K562 (cell line): ENCODE measurements around the gene UROD. TPM values are rescaled to one million over a fixed set of nuclear protein-coding genes. Genes with fewer than 3 reads are reported as not detected.

ENCODE experiments used
- AFF1 ChIP-seq, 2 experiments: fragments of 450-650 bp; IDR thresholded peaks; 2 replicates each; pipeline ENCODE4 v1.6.1; 2018; ENCODE audit warnings: mild to moderate bottlenecking in 2 of 2, low read depth in 1 of 2; ENCODE audit not compliant: partially characterized antibody in 2 of 2
- BCOR ChIP-seq: fragments of 450-650 bp; IDR thresholded peaks from 2 replicates; pipeline ENCODE4 v1.6.1; 2016
- CREB1 ChIP-seq, 2 experiments: sonication (generic) in 1 of 2; formaldehyde crosslinking in 1 of 2; IDR thresholded peaks; 2 replicates each; pipeline versions ENCODE4 v1.6.1 to v1.8.0; 2012 to 2022; ENCODE audit warnings: inconsistent platforms in 1 of 2, mild to moderate bottlenecking in 1 of 2, missing genetic modification reagents in 1 of 2, moderate library complexity in 1 of 2
- DPF2 ChIP-seq: fragments of 450-650 bp; IDR thresholded peaks from 2 replicates; pipeline ENCODE4 v1.6.1; 2016
- E2F6 ChIP-seq, 2 experiments: IDR thresholded peaks; 2 replicates each; pipeline ENCODE4 v1.6.1; 2011; ENCODE audit warnings: borderline replicate concordance in 1 of 2, control low read depth in 1 of 2, low read depth in 1 of 2, low read length in 1 of 2, mild to moderate bottlenecking in 1 of 2, mixed read lengths in 1 of 2, moderate library complexity in 1 of 2; ENCODE audit not compliant: insufficient read depth in 1 of 2, insufficient read length in 1 of 2, poor library complexity in 1 of 2, severe bottlenecking in 1 of 2; ENCODE audit errors: extremely low read depth in 1 of 2
- ELF4 ChIP-seq: fragments of 450-650 bp; formaldehyde crosslinking; IDR thresholded peaks from 2 replicates; pipeline ENCODE4 v1.4.0; 2022; ENCODE audit warnings: missing genetic modification characterization
- ETV5 ChIP-seq: sonication (generic); formaldehyde crosslinking; IDR thresholded peaks from 2 replicates; pipeline ENCODE4 v1.4.0; 2020; ENCODE audit warnings: low read depth, mild to moderate bottlenecking, missing genetic modification reagents
- KAT7 ChIP-seq: sonication (generic); formaldehyde crosslinking; IDR thresholded peaks from 2 replicates; pipeline ENCODE4 v1.8.0; 2022; ENCODE audit warnings: missing genetic modification reagents, mild to moderate bottlenecking, borderline replicate concordance
- MAFK ChIP-seq: IDR thresholded peaks from 2 replicates; pipeline ENCODE4 v1.6.1; 2011; ENCODE audit warnings: low read length, improper control_type of control experiment
- MBD2 ChIP-seq: sonication (generic); IDR thresholded peaks from 2 replicates; pipeline ENCODE4 v1.6.1; 2016; ENCODE audit warnings: low read depth, borderline replicate concordance
- NFIC ChIP-seq: fragments of 450-650 bp; IDR thresholded peaks from 2 replicates; pipeline ENCODE4 v1.6.1; 2017; ENCODE audit warnings: mild to moderate bottlenecking, inconsistent platforms
- RBM34 ChIP-seq: fragments of 200-400 bp; formaldehyde crosslinking; IDR thresholded peaks from 2 replicates; pipeline ENCODE4 v1.6.1; 2018; ENCODE audit warnings: low read length, borderline replicate concordance; ENCODE audit not compliant: insufficient read depth
- SAFB ChIP-seq: fragments of 200-400 bp; formaldehyde crosslinking; IDR thresholded peaks from 2 replicates; pipeline ENCODE4 v1.6.1; 2017; ENCODE audit warnings: low read depth, low read length, borderline replicate concordance
- SMAD2 ChIP-seq: fragments of 150-350 bp; IDR thresholded peaks from 2 replicates; pipeline ENCODE4 v1.6.1; 2014; ENCODE audit warnings: low read depth, mild to moderate bottlenecking, low read length
- TRIM24 ChIP-seq, 2 experiments: fragments of 450-650 bp; IDR thresholded peaks; 2 replicates each; pipeline ENCODE4 v1.6.1; 2016
- ZBTB26 ChIP-seq: fragments of 450-650 bp; formaldehyde crosslinking; IDR thresholded peaks from 2 replicates; pipeline ENCODE4 v1.4.0; 2022; ENCODE audit warnings: missing genetic modification characterization
- ZNF134 ChIP-seq: fragments of 250-450 bp; sonication (Bioruptor Pico); conservative IDR thresholded peaks from 2 replicates; pipeline ENCODE4 v1.4.0; 2020
- ZNF431 ChIP-seq: sonication (generic); formaldehyde crosslinking; IDR thresholded peaks from 2 replicates; pipeline ENCODE4 v1.8.0; 2022; ENCODE audit warnings: mild to moderate bottlenecking, missing genetic modification reagents
- ZNF699 ChIP-seq: fragments of 250-450 bp; sonication (Bioruptor Pico); IDR thresholded peaks from 2 replicates; pipeline ENCODE4 v1.8.0; 2021; ENCODE audit warnings: mild to moderate bottlenecking, moderate library complexity; ENCODE audit not compliant: insufficient replicate concordance
- polyA plus RNA-seq, 8 experiments: library from polyadenylated mRNA; depleted of rRNA in 4 of 8; stranded (reverse) in 5 of 8; unstranded in 3 of 8; fragments of >200 nt; fragmentation: Nextera tagmentation in 2 of 8; fragmentation: Illumina TruSeq in 1 of 8; extraction: Ambion mirVana in 2 of 8; extraction: Trizol in 1 of 8; gene quantifications; 2 replicates each; pipeline versions ENCODE4 v1.2.1 to v1.2.3, GENCODE V29; 2011 to 2014; ENCODE audit warnings: inconsistent platforms in 1 of 8, missing spikeins in 1 of 8
- total RNA-seq, 7 experiments: library from RNA; depleted of rRNA in 6 of 7; stranded (reverse); fragments of >200 nt in 6 of 7; fragmentation: Illumina TruSeq in 2 of 7; extraction: Trizol in 2 of 7; gene quantifications; 2 replicates each; pipeline versions ENCODE4 v1.2.1 to v1.2.3, GENCODE V29; 2011 to 2021; ENCODE audit warnings: low replicate concordance in 1 of 7

Gene UROD
- total and polyA plus RNA-seq, 9 of the 15 experiments (the other 6 are each of a cell fraction or from before 2014, with no cell fraction given): 533 to 2,933 (median 1,100) TPM

- TF ChIP-seq AFF1 (IDR thresholded peaks at IDR 0.05; ENCODE audit: low read depth in 1 of 2, partially characterized antibody in 2 of 2) (peak in 1 of 2 experiments; percentile 53), SAFB (peak; percentile 70; the same call in 1 of the 2 replicates), KAT7 (peak; percentile 67), MAFK (peak; percentile 91), ELF4 (peak; percentile 58; the same call in 1 of the 2 replicates), TRIM24 (IDR thresholded peaks at IDR 0.05) (0 out of 4 replicates have a peak, but pooled peaks of 1 of the 2 experiments have one; percentile 9), ETV5 (peak; percentile 22; the same call in 1 of the 2 replicates), SMAD2 (no peak), ZNF699 (no peak), E2F6 (IDR thresholded peaks at IDR 0.05; ENCODE audit: borderline replicate concordance in 1 of 2, extremely low read depth in 1 of 2, insufficient read depth in 1 of 2, insufficient read length in 1 of 2, low read depth in 1 of 2, low read length in 1 of 2, poor library complexity in 1 of 2, severe bottlenecking in 1 of 2) (peak in 1 of 2 experiments; percentile 44), NFIC (peak; percentile 92), DPF2 (peak; percentile 81; the same call in 1 of the 2 replicates), ZBTB26 (CRISPR knock-in tag) (0 out of 2 replicates have a peak, but pooled peaks have one; percentile 55), BCOR (peak; percentile 53; the same call in 1 of the 2 replicates), ZNF134 (0 out of 2 replicates have a peak, but pooled peaks have one; percentile 31), ZNF431 (CRISPR knock-in tag) (peak; percentile 60; the same call in 1 of the 2 replicates), RBM34 (no peak; the same call in 1 of the 2 replicates), CREB1 (IDR thresholded peaks at IDR 0.05) (peak; percentile 29; the same call in 1 of the 2 replicates), CREB1 (CRISPR knock-in tag; IDR thresholded peaks at IDR 0.05) (peak; percentile 64; the same call in 1 of the 2 replicates), MBD2 (0 out of 2 replicates have a peak, but pooled peaks have one; percentile 46)
These were observed 921 bp upstream of the UROD start, which contains the start of gene HECTD3 (continued) for GRCh38 chr1:45010855-45011811.
